Hematopoietic multipotent progenitor cell treated with erythropoietin and hydrocortisone succinate and interleukin-3 and kit ligand, for 6 days (in vitro differentiated cells): ENCODE results near the gene FHIT.
A peak's percentile ranks its signal among the peaks of the same experiment; 100 is the strongest.

Experiments
- DNase-seq: peaks from one replicate; pipeline ENCODE4 v3.0.0-alpha.2; 2015

Gene FHIT

DNA sequence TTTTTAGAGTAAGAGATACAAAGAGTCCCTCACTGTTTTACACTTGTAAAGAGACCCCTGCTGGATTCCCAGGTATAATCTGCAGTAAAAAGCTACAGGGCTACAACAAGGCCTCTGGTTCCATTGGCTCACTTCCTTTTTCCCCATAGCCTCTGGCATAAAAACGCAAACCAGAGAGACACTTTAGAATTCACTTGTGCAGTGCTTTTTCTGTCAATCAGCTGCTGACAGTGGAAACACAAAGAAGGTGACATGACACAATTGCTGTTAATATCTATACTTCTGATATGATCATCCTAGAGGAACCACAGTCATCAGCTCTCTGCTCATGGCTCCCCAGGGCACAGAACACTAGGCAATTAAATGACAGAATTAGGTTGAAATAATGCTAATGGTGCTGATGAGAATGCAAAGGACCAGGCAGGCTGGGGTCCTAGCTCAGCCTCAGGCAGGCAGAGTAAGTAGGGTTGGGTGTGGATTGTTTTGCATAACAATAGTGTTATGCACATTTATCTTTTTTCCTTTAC is 1533.5 kb downstream of the FHIT start:
- no peak for DNase-seq

DNA sequence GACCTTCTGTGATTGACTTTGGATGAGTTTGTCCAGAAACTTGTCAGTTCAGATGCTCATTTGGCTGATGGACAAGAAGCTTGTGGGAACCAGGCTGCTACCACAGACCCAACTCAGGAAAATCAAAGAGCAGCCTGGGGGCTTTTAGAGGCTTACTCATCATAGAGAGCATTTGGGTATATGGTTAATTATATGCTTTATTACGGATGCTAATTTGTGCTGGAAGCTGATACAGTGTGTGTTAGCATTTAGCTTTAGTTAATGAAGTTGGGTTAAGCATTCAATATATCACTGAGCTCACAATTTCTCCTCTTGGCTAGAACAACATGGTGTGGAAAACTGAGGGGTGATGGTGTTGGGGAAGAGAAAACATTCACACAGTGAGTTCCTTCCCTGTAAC is 1537.2 kb downstream of the FHIT start:
- DNase-seq: no peak

DNA sequence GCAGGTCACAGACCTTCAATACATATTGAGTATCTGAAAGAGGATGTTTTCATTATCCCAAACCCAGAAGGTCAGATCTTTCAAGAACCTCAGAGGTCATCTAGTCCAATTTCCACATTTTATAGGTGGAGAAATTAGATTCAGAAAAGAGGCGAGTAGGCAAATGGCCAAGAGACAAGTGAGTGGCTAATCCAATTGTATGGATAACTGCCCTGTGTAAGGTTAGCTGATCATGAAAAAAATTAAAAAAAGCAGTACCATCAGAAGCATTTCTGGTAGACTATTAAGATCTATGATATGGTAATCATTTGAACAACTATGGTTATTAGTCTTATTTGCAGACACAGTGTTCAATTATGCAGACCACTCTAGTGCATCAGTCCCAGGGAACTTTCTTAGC is 1540.7 kb downstream of the FHIT start:
- no peak for DNase-seq

GRCh38 chr3:59709702-59710553 is 1541.3 kb downstream of the FHIT start:
- peak; percentile 66 for DNase-seq

- no peak for DNase-seq
Observed at GRCh38 chr3:59708202-59708601, 1543.0 kb downstream of the FHIT start.

- DNase-seq: no peak
Observed at GRCh38 chr3:59704292-59704691, 1547.0 kb downstream of the FHIT start.

DNA sequence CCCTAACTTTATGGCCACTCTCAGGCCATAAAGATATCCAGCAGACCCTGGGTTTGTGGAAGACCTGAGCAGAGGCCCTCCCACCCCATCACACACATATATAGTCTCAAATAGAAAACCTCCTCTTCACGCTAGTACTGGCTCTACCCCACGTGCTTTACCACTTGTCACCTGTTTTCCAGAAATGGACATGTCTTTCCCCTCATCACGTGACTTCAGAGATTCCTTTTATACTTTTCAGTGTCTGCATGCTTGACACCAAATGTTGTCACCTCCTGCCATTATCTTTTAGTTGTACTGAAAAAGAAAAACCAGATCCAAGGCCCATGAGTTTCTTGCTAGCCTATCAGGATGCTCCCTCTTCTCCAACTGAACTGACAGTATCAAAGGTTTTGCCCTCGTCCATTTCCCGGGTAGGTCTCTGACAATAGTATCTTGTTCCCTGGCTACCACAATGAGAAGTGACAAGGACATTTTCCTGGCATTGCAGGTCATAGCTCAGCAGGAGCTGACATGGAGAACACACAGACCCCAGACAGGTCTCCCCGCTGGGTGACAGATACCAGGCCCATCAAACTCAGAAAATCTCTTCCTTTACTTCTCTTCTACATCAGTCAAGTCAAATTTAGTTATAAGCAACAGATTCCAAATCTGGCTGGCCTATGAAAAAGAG is 1551.5 kb downstream of the FHIT start:
- DNase-seq: no peak
